PC-9 (cell line): Measurements from ENCODE around the gene MGLL. TPM values are rescaled to one million over a fixed set of nuclear protein-coding genes. Genes with fewer than 3 reads are reported as not detected.

ENCODE experiments used
- BruUV-seq: library from RNA; stranded (reverse); fragments of 400-500 nt; replicated peaks from 2 replicates; lab custom pipeline; 2021; lab: Mats Ljungman, UMichigan
- CTCF ChIA-PET: fragments of 300-600 bp; sonication (Branson Sonifier 250); formaldehyde crosslinking; loops from one replicate; lab custom pipeline; 2022; ENCODE audit warnings: antibody characterized with exemption; lab: Charles Lee
- POLR2A ChIA-PET: fragments of 300-600 bp; sonication (Branson Sonifier 250); formaldehyde crosslinking; loops from one replicate; lab custom pipeline; 2022; ENCODE audit warnings: antibody characterized with exemption; ENCODE audit not compliant: unreplicated experiment; lab: Charles Lee
- DNase-seq, 2 experiments: peaks; one replicate each; pipeline versions ENCODE4 v3.0.0 to v3.0.0-alpha.2; 2015 to 2022; ENCODE audit warnings: mixed read lengths in 1 of 2
- H2AFZ ChIP-seq: fragments of 200-600 bp; sonication (generic); 2 replicates; pipeline ENCODE4 v1.8.1; 2017; ENCODE audit warnings: antibody characterized with exemption
- H3F3A ChIP-seq: fragments of 200-600 bp; sonication (generic); 2 replicates; pipeline ENCODE4 v1.8.1; 2017; ENCODE audit warnings: antibody characterized with exemption, mild to moderate bottlenecking, low read depth; ENCODE audit not compliant: insufficient read depth
- H3K27ac ChIP-seq: fragments of 200-600 bp; sonication (generic); 2 replicates; pipeline ENCODE4 v1.6.1; 2016; ENCODE audit warnings: mixed run types
- H3K27me3 ChIP-seq: fragments of 200-600 bp; sonication (generic); 2 replicates; pipeline ENCODE4 v1.6.1; 2016; ENCODE audit warnings: low read depth, mixed run types; ENCODE audit not compliant: insufficient read depth
- H3K36me3 ChIP-seq: fragments of 200-600 bp; sonication (generic); 2 replicates; pipeline ENCODE4 v1.6.1; 2016; ENCODE audit warnings: low read depth, mixed run types
- H3K4me1 ChIP-seq: fragments of 200-600 bp; sonication (generic); replicated peaks from 2 replicates; pipeline ENCODE4 v1.6.1; 2016; ENCODE audit warnings: mixed run types; ENCODE audit not compliant: insufficient read depth
- H3K4me2 ChIP-seq: fragments of 200-600 bp; sonication (generic); 2 replicates; pipeline ENCODE4 v1.6.1; 2017; ENCODE audit warnings: mixed run types
- H3K4me3 ChIP-seq: fragments of 200-600 bp; sonication (generic); 2 replicates; pipeline ENCODE4 v1.6.1; 2016; ENCODE audit warnings: mixed run types
- H3K79me2 ChIP-seq: fragments of 200-600 bp; sonication (generic); 2 replicates; pipeline ENCODE4 v1.6.1; 2017; ENCODE audit warnings: low read depth, mixed run types
- H3K9me2 ChIP-seq: fragments of 200-600 bp; sonication (generic); 2 replicates; pipeline ENCODE4 v1.8.1; 2017; ENCODE audit warnings: mild to moderate bottlenecking; ENCODE audit not compliant: insufficient read depth
- H3K9me3 ChIP-seq: fragments of 200-600 bp; sonication (generic); 2 replicates; pipeline ENCODE4 v1.8.1; 2016; ENCODE audit warnings: low read depth; ENCODE audit not compliant: insufficient read depth
- H4K20me1 ChIP-seq: fragments of 200-600 bp; sonication (generic); 2 replicates; pipeline ENCODE4 v1.8.1; 2017; ENCODE audit not compliant: insufficient read depth
- EZH2 ChIP-seq: fragments of 200-600 bp; sonication (generic); IDR thresholded peaks from 2 replicates; pipeline ENCODE4 v1.8.0; 2017; ENCODE audit warnings: antibody characterized with exemption, low read depth
- intact Hi-C: fragments of 100-400 bp; cut with micrococcal nuclease; formaldehyde crosslinking; loops from one replicate; pipeline ENCODE4 v1.10.0; 2022; ENCODE audit not compliant: unreplicated experiment
- total RNA-seq: library from RNA; stranded (reverse); gene quantifications from 2 replicates; pipeline ENCODE4 v1.2.3, GENCODE V29; 2021
- TF ChIP-seq, protein P1 (sequence below): fragments of 200-600 bp; sonication (generic); conservative IDR thresholded peaks from 2 replicates; pipeline ENCODE4 v1.6.1; 2017; ENCODE audit warnings: mixed run types, antibody characterized with exemption, mild to moderate bottlenecking, moderate library complexity

MGLL gene
- total RNA-seq, 1 experiment from 2014 or later, result 30.7 TPM

- Histone ChIP-seq H3K79me2 (no peaks in the 10 kb centered on the region), H3K36me3 (no peaks in the 10 kb centered on the region), H3K9me2 (no peaks in the 10 kb centered on the region), H3K27me3 (no peaks in the 10 kb centered on the region), H3F3A (0 out of 2 replicates have a peak, but pooled peaks cover 4% of the 10 kb centered on the region), H3K4me1 (no peaks in the 10 kb centered on the region), H3K9me3 (no peaks in the 10 kb centered on the region), H3K4me3 (no peak overlapping the region), H3K27ac (no peak overlapping the region), H4K20me1 (no peaks in the 10 kb centered on the region), H2AFZ (no peak overlapping the region), H3K4me2 (no peak overlapping the region)
- no peak for DNase-seq
- ChIA-PET CTCF (no interaction called here), POLR2A (no interaction called here)
- TF ChIP-seq, protein P1, sequence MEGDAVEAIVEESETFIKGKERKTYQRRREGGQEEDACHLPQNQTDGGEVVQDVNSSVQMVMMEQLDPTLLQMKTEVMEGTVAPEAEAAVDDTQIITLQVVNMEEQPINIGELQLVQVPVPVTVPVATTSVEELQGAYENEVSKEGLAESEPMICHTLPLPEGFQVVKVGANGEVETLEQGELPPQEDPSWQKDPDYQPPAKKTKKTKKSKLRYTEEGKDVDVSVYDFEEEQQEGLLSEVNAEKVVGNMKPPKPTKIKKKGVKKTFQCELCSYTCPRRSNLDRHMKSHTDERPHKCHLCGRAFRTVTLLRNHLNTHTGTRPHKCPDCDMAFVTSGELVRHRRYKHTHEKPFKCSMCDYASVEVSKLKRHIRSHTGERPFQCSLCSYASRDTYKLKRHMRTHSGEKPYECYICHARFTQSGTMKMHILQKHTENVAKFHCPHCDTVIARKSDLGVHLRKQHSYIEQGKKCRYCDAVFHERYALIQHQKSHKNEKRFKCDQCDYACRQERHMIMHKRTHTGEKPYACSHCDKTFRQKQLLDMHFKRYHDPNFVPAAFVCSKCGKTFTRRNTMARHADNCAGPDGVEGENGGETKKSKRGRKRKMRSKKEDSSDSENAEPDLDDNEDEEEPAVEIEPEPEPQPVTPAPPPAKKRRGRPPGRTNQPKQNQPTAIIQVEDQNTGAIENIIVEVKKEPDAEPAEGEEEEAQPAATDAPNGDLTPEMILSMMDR, result no peak
- TF ChIP-seq EZH2, result no peak
- no TSS peak for BruUV-seq
- intact Hi-C loops, result no loop called here
Measured at GRCh38 chr3:127731546-127732289, 90.6 kb downstream of the MGLL start.

- BruUV-seq, result no TSS peak
- Histone ChIP-seq H3F3A (0 out of 2 replicates have a peak, but pooled peaks cover 6% of the 10 kb centered on the region), H3K27ac (no peak overlapping the region), H3K4me2 (no peak overlapping the region), H3K79me2 (no peaks in the 10 kb centered on the region), H4K20me1 (no peaks in the 10 kb centered on the region), H3K9me3 (no peaks in the 10 kb centered on the region), H3K36me3 (no peaks in the 10 kb centered on the region), H3K4me1 (no peaks in the 10 kb centered on the region), H3K4me3 (no peak overlapping the region), H3K9me2 (no peaks in the 10 kb centered on the region), H3K27me3 (no peaks in the 10 kb centered on the region), H2AFZ (no peak overlapping the region)
- intact Hi-C loops, result no loop called here
- POLR2A ChIA-PET, result no interaction called here
- DNase-seq, result no peak
- CTCF ChIA-PET, result no interaction called here
- TF ChIP-seq, protein P1, result no peak
Measured at GRCh38 chr3:127730666-127731295, 91.5 kb downstream of the MGLL start.

DNA sequence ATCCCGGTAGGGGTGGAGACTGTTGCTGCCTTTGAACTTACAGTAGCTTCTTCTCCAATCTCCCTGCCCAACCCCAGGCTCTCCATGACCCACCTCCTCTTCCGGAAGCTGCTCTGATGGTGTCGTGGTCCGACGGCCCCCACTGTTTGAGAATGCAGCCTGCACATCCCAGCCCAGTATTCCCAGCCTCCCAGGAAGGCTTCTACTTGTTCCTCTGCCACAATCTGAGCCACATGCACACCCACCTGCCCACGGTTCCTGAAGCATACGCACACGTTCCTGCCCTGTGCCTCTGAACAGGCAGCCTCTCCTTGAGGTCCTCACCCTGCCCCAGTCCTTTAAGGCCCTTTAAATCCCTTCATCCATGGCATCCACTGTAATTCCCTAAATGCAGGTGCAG lies 92.1 kb downstream of the MGLL start:
- no peaks in the 10 kb centered on the region for H3K9me3 ChIP-seq
- no peak overlapping the region for H2AFZ ChIP-seq
- no peak overlapping the region for H3K4me2 ChIP-seq
- no peak overlapping the region for H3K27ac ChIP-seq
- H4K20me1 ChIP-seq, result no peaks in the 10 kb centered on the region
- 0 out of 2 replicates have a peak, but pooled peaks cover 6% of the 10 kb centered on the region for H3F3A ChIP-seq
- H3K4me1 ChIP-seq, result no peaks in the 10 kb centered on the region
- ChIA-PET CTCF (no interaction called here), POLR2A (no interaction called here)
- no peaks in the 10 kb centered on the region for H3K79me2 ChIP-seq
- H3K4me3 ChIP-seq, result no peak overlapping the region
- no TSS peak for BruUV-seq
- no peaks in the 10 kb centered on the region for H3K9me2 ChIP-seq
- intact Hi-C loops, result no loop called here
- no peaks in the 10 kb centered on the region for H3K27me3 ChIP-seq
- TF ChIP-seq, protein P1, result no peak
- no peaks in the 10 kb centered on the region for H3K36me3 ChIP-seq
- DNase-seq, result no peak
